K562 (cell line): ENCODE measurements around the gene DOCK3. TPM values are rescaled to one million over a fixed set of nuclear protein-coding genes. Genes with fewer than 3 reads are reported as not detected.

Source experiments
- MGA ChIP-seq: fragments of 450-650 bp; IDR thresholded peaks from 2 replicates; pipeline ENCODE4 v1.6.1; 2016; ENCODE audit warnings: mild to moderate bottlenecking, moderate library complexity
- polyA plus RNA-seq, 8 experiments: library from polyadenylated mRNA; depleted of rRNA in 4 of 8; stranded (reverse) in 5 of 8; unstranded in 3 of 8; fragments of >200 nt; fragmentation: Nextera tagmentation in 2 of 8; fragmentation: Illumina TruSeq in 1 of 8; extraction: Ambion mirVana in 2 of 8; extraction: Trizol in 1 of 8; gene quantifications; 2 replicates each; pipeline versions ENCODE4 v1.2.1 to v1.2.3, GENCODE V29; 2011 to 2014; ENCODE audit warnings: inconsistent platforms in 1 of 8, missing spikeins in 1 of 8
- total RNA-seq, 7 experiments: library from RNA; depleted of rRNA in 6 of 7; stranded (reverse); fragments of >200 nt in 6 of 7; fragmentation: Illumina TruSeq in 2 of 7; extraction: Trizol in 2 of 7; gene quantifications; 2 replicates each; pipeline versions ENCODE4 v1.2.1 to v1.2.3, GENCODE V29; 2011 to 2021; ENCODE audit warnings: low replicate concordance in 1 of 7

DOCK3 gene
- total and polyA plus RNA-seq, 9 of the 15 experiments (the other 6 are each of a cell fraction or from before 2014, with no cell fraction given), result under 0.01 to 0.03 (median 0.01) TPM; not detected in 4

DNA sequence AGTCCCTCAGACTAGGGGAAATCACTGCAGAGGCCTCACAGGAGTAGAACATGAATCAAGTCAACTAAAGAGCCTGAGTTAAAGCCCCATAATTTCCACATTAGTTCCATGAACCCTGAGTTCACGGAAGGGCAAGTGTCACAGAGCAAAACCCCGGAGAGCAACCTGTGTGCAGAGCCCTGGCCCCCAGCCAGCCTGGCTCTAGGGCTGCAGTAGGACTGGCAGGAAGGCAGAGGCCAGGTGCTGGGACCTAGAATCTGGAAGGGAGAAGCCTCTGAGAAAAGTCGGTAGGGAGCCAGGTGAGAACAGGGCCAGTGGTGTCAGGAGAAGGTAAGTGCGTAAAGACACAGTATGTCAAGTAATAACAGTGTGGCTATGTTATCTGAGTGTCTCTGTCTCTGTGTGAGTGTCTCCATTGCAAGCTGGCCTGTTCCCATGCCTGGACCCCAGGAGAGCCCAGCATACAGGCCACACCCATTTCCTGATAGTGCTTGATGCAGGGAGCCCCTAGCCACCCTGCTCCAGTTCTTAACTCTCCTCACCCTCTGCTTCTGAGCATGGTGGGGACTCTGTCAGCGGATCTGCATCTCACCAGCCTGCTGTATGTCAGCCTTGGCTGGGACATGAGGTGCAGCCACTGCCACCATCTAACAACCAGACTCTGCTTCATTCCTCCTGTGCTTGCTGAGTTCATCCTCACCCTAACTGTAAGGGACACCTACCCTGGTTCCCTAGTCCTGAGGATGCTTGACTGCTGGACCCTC is 699.1 kb downstream of the DOCK3 start (continued):
- TF ChIP-seq MGA, result no peak
